HCT116 (cell line): ENCODE measurements around the gene HOXC12.

ENCODE experiments used
- CTCF ChIP-seq, 3 experiments: fragments of 200-600 bp in 1 of 3; sonication (generic) in 1 of 3; IDR thresholded peaks in 2 of 3; conservative IDR thresholded peaks in 1 of 3; 2 replicates each; pipeline ENCODE4 v1.5.1; 2012 to 2017; ENCODE audit warnings: low read depth in 2 of 3, low read length in 2 of 3, antibody characterized with exemption in 1 of 3, borderline replicate concordance in 1 of 3, control low read depth in 1 of 3, mild to moderate bottlenecking in 1 of 3, mixed read lengths in 1 of 3, mixed run types in 1 of 3, moderate library complexity in 1 of 3; ENCODE audit not compliant: insufficient read depth in 1 of 3
- POLR2A ChIP-seq: IDR thresholded peaks from 2 replicates; pipeline ENCODE4 v1.7.0; 2011; ENCODE audit warnings: borderline replicate concordance; ENCODE audit not compliant: insufficient read depth, insufficient read length; ENCODE audit errors: extremely low read depth
- YY1 ChIP-seq: IDR thresholded peaks from 2 replicates; pipeline ENCODE4 v1.6.1; 2011; ENCODE audit warnings: low read length, low read depth, moderate library complexity, mild to moderate bottlenecking; ENCODE audit not compliant: insufficient replicate concordance; ENCODE audit errors: extremely low read depth
- ZBTB33 ChIP-seq: IDR thresholded peaks from 2 replicates; pipeline ENCODE4 v1.6.1; 2011; ENCODE audit warnings: mild to moderate bottlenecking, low read length, moderate library complexity; ENCODE audit not compliant: insufficient replicate concordance; ENCODE audit errors: extremely low read depth

GRCh38 chr12:53942467-53942997 is 12.2 kb upstream of the HOXC12 start:
- TF ChIP-seq ZBTB33 (no peak), CTCF (IDR thresholded peaks at IDR 0.05 in 2 of 3, conservative IDR thresholded peaks at IDR 0.05 in 1 of 3; ENCODE audit: borderline replicate concordance in 1 of 3, insufficient read depth in 1 of 3, low read depth in 2 of 3, low read length in 2 of 3) (no peak), YY1 (no peak), POLR2A (no peak)
